ENCODE results near the gene IFT25. TPM values are rescaled to one million over a fixed set of nuclear protein-coding genes. Genes with fewer than 3 reads are reported as not detected.

The IFT25 gene
- total RNA-seq, 1 donor from 2014 or later = 14.5 TPM

DNA sequence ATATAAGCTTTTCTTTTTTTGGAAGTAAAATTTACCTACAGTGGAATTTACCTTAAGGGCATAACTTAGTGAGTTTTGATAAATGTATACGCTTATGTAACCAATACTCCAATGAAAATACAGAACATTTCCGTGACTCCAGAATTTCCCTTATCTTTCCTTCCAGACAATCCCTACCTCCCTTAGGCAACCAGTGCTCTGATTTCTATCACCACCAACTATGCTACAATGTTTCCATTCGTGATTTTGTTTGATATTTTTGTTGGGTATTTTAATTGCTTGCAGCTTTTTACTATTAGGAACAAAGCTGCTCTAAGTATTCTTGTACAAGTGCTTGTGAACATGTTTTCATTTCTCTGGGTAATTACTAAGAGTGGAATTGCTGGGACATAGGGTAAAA, 14.6 kb downstream of the IFT25 start:
- no peak for DNase-seq (ENCODE audit: low read depth in 2 of 2)

DNA sequence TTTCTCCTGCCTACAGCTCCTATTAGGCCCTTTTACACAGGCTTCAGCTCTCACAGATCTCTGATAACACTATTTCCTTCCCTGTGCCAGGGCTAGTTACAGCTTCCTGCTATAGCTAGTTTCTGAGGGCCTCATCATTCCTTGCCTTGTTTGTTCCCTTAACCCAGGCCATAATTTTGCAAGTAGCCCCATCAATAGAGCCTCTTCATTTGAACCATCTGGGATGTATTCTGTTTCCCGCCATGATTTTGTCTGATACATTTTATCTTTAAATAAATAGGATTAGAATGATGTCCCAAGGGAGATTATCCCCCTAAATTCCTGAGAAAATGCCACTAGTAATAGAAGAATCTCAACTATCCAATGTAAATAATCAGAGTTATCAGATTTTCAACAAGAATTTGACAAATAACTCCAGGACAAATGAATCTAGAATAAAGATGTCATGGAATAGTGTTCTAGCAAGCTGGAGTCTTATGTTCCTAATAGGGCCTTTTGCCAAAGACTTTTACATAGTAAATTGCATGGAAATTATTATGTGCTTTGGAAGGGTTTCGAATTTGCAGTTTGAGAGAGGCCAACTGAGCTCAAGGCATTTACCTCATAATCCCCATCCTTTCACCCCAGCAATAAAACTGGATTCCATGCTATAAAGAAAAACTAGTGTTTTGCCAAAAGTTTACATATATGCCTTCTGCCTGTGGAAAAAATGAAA, 16.1 kb downstream of the IFT25 start:
- no peak for DNase-seq (ENCODE audit: low read depth in 2 of 2)

GRCh38 chr1:53927376-53927881, 18.1 kb downstream of the IFT25 start:
- DNase-seq (ENCODE audit: low read depth in 2 of 2) = no peak

GRCh38 chr1:53919675-53920066, 25.8 kb downstream of the IFT25 start:
- DNase-seq (ENCODE audit: low read depth in 2 of 2) = no peak

DNA sequence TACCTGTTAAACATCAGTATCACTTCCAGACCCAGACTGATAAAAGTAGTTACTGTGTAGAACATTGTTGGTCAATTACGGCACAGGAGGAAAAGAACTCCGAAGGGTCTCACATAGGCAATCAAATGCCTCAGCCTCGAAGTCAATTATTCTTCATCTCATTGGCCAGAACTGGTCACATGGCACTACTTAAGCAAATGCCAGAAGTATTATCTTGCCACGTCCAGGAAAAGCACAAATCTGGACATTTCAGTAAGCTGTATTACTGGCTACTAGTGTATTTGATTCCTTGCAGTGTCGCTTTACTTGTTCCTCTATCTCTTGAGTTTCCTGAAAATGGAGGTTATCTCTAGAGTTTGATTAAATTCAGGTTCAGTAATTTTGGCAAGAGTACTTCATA, 27.2 kb downstream of the IFT25 start:
- no peak for DNase-seq (ENCODE audit: low read depth in 2 of 2)

GRCh38 chr1:53913352-53914033, 32.0 kb downstream of the IFT25 start:
- DNase-seq (ENCODE audit: low read depth in 2 of 2) = no peak

DNA sequence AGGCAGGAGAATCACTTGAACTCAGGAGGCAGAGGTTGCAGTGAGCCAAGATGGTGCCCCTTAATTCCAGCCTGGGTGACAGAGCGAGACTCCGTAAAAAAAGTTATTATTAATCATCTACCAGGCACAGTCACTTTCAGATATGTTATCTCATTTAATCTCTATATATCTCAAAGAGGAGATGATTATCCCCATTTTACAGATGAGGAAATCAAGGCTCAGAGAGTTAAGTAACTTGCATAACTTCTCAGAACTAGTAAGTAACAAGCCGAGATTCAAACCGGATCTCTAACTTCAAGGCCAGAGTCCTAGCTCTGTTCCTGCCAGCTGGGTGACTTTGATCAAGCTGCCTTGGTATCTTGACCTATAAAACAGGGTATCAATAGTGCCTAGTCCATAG, 34.1 kb downstream of the IFT25 start:
- no peak for DNase-seq (ENCODE audit: low read depth in 2 of 2)

GRCh38 chr1:53909946-53910345, 35.6 kb downstream of the IFT25 start:
- no peak for DNase-seq (ENCODE audit: low read depth in 2 of 2)

GRCh38 chr1:53906121-53906520, 39.4 kb downstream of the IFT25 start:
- DNase-seq (ENCODE audit: low read depth in 2 of 2) = no peak

- DNase-seq (ENCODE audit: low read depth in 2 of 2) = no peak
Observed at GRCh38 chr1:53905509-53905908, 40.0 kb downstream of the IFT25 start.

DNA sequence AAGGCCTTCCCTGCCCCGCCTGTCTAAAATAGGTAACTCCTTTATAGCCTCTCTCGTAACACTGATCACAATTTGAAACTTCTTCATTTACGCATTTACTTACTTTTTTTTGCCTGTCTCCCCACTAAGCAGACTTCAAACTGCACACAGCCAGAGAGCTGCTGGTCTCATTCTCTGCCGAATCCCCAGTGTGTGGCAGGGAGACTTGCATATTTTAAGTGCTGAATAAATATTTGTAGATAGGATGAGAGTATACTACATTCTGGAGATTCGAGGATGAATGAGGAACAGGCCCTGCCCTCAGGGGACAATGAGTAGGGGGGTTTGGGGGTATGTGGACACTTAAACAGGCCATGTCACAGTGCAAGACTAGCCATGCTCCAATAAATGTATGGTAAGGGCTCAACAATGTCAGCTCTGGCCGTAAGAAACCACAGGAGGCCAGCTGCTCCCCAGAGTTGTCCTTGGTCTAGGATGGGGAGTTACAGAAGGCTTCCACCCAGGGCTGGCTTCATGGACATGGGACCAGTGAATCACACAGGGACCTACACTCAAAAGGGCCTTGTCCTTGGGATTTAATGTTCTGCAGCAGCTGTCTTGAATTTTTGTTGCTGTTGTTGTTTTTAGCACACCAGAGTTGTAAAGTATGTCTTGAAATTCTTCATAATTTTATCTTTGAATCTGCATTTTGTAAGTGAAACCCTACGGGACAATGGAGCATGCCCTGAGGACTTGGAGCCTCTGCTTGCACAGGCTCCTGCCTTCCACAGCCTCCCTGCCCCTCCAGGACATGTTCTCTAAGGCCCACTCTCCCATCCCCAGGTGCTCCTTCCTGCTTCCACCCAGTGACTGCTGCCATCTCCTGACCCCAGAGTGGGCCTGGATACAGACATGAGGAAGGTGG, 43.0 kb downstream of the IFT25 start:
- DNase-seq (ENCODE audit: low read depth in 2 of 2) = no peak

- no peak for DNase-seq (ENCODE audit: low read depth in 2 of 2)
Observed at GRCh38 chr1:53899708-53900107, 45.8 kb downstream of the IFT25 start.

DNA sequence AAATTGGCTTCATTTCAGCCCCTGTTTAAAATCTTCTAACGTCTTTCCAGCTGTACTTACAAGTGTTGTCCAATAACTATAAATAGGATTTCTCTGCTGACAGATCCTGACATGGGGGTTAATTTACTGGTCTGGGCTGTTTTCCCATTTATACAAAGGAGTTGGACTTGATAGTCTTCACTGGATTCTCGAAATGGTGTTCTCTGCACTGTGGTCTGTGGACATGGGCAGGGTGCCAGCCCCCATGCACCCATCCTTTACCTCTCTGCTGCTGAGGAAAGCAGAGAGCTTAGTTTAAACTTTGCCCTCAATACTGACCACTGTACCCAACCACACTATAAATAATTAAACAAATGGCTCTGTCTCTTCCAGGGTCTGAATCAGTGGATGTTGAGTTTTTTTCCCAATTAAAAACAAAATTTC, 46.3 kb downstream of the IFT25 start:
- DNase-seq (ENCODE audit: low read depth in 2 of 2) = no peak

DNA sequence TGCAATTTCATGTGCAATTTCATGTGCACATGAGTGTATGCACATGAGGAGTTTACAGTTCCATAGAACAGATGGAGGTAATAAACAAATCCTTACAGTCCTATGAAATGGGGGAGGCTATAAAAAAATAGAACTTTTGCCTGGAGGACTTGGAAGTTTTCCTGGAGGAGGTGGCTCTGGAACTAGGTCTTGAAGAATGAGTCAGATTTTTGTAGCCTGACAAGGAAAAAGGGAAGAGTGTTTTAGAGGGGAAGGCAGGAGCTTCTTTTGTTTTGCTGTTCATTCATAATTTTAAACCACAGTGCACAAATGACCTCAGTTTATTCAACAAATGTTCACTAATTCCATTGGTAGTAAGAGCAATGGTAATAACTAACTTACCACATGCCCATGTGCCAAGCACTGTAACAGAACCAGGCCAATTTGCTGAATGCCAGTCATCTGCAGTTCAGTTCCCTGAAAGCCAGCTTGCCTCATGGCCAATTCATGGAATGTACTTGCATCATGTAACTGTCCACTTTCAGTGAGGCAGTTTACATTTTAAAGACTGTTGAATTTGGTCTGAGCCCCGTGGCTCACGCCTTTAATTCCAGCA, 48.8 kb downstream of the IFT25 start:
- no peak for DNase-seq (ENCODE audit: low read depth in 2 of 2)

- DNase-seq (ENCODE audit: low read depth in 2 of 2) = no peak
Observed at GRCh38 chr1:53895421-53895820, 50.1 kb downstream of the IFT25 start.

- DNase-seq (ENCODE audit: low read depth in 2 of 2) = no peak
Observed at GRCh38 chr1:53894644-53895043, 50.9 kb downstream of the IFT25 start.

- DNase-seq (ENCODE audit: low read depth in 2 of 2) = no peak
Observed at GRCh38 chr1:53893999-53894636, 51.4 kb downstream of the IFT25 start, which contains the start of gene DIO1. Gene DIO1, plus strand, starts transcription at chr1:53894187. Its CDS starts 24 bp downstream, at chr1:53894211.

DNA sequence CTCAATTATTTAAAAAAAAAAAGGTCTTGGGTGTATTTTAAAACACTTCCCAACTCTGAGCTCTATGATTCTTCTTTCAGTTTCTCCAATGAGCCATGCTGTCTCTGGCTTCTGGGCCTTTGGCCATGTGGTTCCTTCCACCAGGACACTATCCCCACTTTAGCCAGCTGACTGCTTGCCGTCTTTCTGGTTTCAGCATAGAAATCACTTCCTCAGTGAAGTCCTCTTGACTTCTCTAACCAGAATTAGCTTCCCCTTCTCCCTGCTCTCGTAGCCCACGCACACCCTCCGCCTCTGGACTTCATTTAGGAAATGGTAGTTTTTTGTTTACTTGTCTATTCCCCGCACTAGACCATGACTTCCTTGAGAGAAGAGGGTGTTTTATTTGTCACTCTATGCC, 52.6 kb downstream of the IFT25 start:
- no peak for DNase-seq (ENCODE audit: low read depth in 2 of 2)

DNA sequence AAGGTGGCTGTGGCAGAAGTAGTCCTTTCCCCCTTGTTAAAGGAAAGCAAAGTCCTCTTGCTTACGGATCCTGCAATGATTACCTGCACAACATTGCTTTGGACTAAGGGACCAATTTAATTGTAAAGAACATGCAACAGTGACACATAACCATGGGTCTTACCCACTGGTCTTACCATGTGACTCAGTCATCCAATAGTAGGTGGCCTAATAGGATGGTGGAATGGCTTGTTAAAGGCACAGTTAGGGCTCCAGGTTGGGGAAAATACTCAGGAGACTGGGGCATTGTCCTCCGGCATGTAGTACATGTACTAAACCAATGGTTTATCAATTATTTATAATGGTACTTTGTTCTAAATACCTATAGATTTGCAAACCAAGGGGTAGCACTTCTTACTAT, 53.8 kb downstream of the IFT25 start:
- DNase-seq (ENCODE audit: low read depth in 2 of 2) = no peak

DNA sequence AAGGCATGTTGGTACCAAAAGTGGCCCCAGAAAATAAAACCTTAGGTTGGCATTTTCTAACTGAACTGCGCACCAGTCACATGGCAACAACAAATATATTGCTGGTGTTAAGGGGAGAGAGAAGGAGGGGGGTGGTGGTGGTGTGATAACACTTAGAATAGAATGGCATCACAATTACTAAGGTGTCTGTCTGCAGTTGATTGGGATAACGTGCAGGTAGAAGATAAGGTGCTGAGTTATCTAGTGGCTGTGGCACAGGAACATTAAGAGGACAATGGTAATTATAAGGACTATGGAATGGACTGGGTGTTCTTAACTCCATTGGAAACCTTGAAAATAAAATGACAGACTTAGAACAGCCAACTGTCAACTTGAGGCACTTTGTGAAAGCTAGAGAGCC, 54.5 kb downstream of the IFT25 start:
- no peak for DNase-seq (ENCODE audit: low read depth in 2 of 2)

DNA sequence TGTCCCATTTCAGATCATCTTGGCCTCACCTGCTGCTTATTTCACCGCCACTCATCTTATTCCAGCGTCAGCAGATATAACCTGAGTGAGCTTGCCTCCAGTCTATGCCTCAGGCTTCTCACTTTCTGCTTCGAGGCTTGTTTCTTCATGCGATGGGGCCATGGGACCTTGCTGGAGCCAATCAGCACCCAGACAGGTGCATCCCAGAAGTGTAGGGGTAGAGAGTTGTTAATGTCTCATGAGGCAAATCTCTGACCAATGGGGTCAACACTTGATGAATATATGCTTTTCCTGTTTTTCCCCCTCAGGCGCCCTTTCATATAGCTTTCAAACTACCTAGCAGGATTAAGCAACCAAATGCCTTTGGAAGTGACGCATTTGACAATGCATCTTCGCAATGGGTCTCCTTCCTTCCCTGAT, 55.0 kb downstream of the IFT25 start:
- no peak for DNase-seq (ENCODE audit: low read depth in 2 of 2)
